Epithelial cell of esophagus (primary cell): ENCODE results near the gene SALL4.
"Not testable (repeated sequence)": the region's sequence is repeated elsewhere in the genome, so short reads cannot be mapped to it uniquely, and the experiment has no call there.

ENCODE experiments used
- DNase-seq: peaks from one replicate; pipeline ENCODE4 v3.0.0; 2010; ENCODE audit warnings: low read depth
- H3K4me3 ChIP-seq: 2 replicates; pipeline ENCODE4 v1.5.1; 2011; ENCODE audit warnings: mild to moderate bottlenecking, low read length, control low read depth
- TF ChIP-seq, protein P1 (sequence below): IDR thresholded peaks from 2 replicates; pipeline ENCODE4 v1.5.1; 2011; ENCODE audit warnings: low read depth, mild to moderate bottlenecking, low read length, control low read depth, inconsistent platforms; ENCODE audit not compliant: insufficient read depth; ENCODE audit errors: missing control alignments

SALL4 gene

GRCh38 chr20:51745804-51746203, 56.5 kb downstream of the SALL4 start:
- no peak overlapping the region for H3K4me3 ChIP-seq
- no peak for DNase-seq
- TF ChIP-seq, protein P1, sequence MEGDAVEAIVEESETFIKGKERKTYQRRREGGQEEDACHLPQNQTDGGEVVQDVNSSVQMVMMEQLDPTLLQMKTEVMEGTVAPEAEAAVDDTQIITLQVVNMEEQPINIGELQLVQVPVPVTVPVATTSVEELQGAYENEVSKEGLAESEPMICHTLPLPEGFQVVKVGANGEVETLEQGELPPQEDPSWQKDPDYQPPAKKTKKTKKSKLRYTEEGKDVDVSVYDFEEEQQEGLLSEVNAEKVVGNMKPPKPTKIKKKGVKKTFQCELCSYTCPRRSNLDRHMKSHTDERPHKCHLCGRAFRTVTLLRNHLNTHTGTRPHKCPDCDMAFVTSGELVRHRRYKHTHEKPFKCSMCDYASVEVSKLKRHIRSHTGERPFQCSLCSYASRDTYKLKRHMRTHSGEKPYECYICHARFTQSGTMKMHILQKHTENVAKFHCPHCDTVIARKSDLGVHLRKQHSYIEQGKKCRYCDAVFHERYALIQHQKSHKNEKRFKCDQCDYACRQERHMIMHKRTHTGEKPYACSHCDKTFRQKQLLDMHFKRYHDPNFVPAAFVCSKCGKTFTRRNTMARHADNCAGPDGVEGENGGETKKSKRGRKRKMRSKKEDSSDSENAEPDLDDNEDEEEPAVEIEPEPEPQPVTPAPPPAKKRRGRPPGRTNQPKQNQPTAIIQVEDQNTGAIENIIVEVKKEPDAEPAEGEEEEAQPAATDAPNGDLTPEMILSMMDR: no peak

GRCh38 chr20:51740838-51741237, 61.5 kb downstream of the SALL4 start:
- DNase-seq: no peak
- no peak overlapping the region for H3K4me3 ChIP-seq
- TF ChIP-seq, protein P1: no peak

DNA sequence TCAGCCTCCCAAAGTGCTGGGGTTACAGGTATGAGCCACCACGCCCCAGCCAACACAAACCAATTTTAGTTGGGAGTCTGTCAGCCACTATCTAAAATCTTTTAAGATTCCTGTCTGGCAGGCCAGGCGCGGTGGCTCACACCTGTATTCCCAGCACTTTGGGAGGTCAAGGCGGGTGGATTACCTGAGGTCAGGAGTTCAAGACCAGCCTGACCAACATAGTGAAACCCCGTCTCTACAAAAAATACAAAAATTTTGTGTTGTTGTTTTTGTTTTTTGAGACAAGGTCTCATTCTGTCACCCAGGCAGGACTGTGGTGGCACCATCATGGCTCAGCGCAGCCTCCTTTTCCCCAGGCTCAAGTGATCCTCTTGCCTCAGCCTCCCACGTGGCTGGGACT, 62.0 kb downstream of the SALL4 start:
- not testable (repeated sequence) for H3K4me3 ChIP-seq, DNase-seq

DNA sequence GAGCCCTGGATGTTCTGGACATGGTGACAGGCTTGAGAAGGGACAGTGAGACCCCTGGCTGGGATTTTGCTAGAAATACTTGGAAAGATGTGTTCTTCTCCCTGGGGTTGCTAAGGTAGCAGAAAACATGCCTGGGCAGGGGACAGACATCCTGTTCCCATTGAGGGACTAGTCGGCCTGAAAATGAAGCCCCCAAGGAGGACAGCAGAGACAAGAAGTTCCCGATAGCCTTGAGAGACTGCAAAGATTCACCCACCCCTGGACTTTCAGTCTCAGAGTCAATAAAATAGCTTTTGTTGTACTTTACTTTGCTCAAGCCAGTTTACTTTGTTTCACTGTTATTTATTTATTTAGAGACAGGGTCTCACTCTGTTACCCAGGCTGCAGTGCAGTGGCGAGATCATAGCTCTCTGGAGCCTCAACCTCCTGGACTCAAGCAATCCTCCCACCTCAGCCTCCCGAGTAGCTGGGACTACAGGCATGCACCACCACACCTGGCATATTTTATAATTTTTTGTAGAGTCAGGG, 62.5 kb downstream of the SALL4 start:
- TF ChIP-seq, protein P1: no peak
- DNase-seq: no peak

GRCh38 chr20:51738877-51739447, 63.4 kb downstream of the SALL4 start:
- no peak overlapping the region for H3K4me3 ChIP-seq
- TF ChIP-seq, protein P1: no peak
- DNase-seq: peak; percentile 46

More for the DNA sequence above, 62.5 kb downstream of the SALL4 start:
- H3K4me3 ChIP-seq: no peak overlapping the region

- not testable (repeated sequence) for H3K4me3 ChIP-seq, DNase-seq
Observed at GRCh38 chr20:51738261-51738660, 64.1 kb downstream of the SALL4 start.

GRCh38 chr20:51736947-51737346, 65.4 kb downstream of the SALL4 start:
- TF ChIP-seq, protein P1: no peak

More at GRCh38 chr20:51736947-51737346, 65.4 kb downstream of the SALL4 start:
- no peak for DNase-seq
- no peak overlapping the region for H3K4me3 ChIP-seq
